RWPE1 (cell line): Measurements from ENCODE around the gene SPAG5.
A peak's percentile ranks its signal among the peaks of the same experiment; 100 is the strongest.
"Not testable (repeated sequence)": the region's sequence is repeated elsewhere in the genome, so short reads cannot be mapped to it uniquely, and the experiment has no call there.

Source experiments
- CTCF ChIA-PET: fragments of 350-600 bp; sonication (Branson Sonifier 250); formaldehyde crosslinking; extraction: SDS; loops from one replicate; lab custom pipeline; 2021; lab: Yijun Ruan, JAX
- POLR2A ChIA-PET: fragments of 400-600 bp; formaldehyde crosslinking; extraction: SDS; loops from one replicate; lab custom pipeline; 2020; ENCODE audit warnings: antibody characterized with exemption; ENCODE audit not compliant: low non-redundant PET; lab: Yijun Ruan, JAX
- DNase-seq: peaks from one replicate; pipeline ENCODE4 v3.0.0; 2012; ENCODE audit warnings: low spot score
- H3K27ac ChIP-seq: fragments of 450-650 bp; 2 replicates; pipeline ENCODE4 v1.5.1; 2017
- CTCF ChIP-seq: fragments of 450-650 bp; conservative IDR thresholded peaks from 2 replicates; pipeline ENCODE4 v1.5.1; 2017; ENCODE audit warnings: low read depth, mild to moderate bottlenecking

SPAG5 gene

GRCh38 chr17:28613931-28614381 is 15.1 kb upstream of the SPAG5 start, which contains the start of gene RSKR:
TSS of gene RSKR (minus strand) at chr17:28614185. CDS start at chr17:28614161, 24 bp downstream.
- ChIA-PET POLR2A (interaction anchor here (0.6 kb wide), 1 partner anchor 79 kb away, joined by 8 read pairs; no protein-coding TSS in a partner anchor), CTCF (interaction anchor here (0.6 to 1.9 kb wide), 4 partner anchors 14 to 26 kb away, joined by 3 to 5 read pairs (median 4); no protein-coding TSS in a partner anchor)
- DNase-seq: no peak
- TF ChIP-seq CTCF: no peak
- H3K27ac ChIP-seq: peak within 1 kb of the TSS; percentile 10; the same call in 1 of the 2 replicates

- H3K27ac ChIP-seq: 0 out of 2 replicates have a peak overlapping the region, but pooled peaks have one; percentile 10
- TF ChIP-seq CTCF: peak; percentile 63
- DNase-seq: no peak
- ChIA-PET POLR2A (no interaction called here), CTCF (interaction anchor here (0.6 to 1.9 kb wide), 6 partner anchors 8 to 27 kb away, joined by 3 to 5 read pairs (median 3); no protein-coding TSS in a partner anchor)
These were observed 14.4 kb upstream of the SPAG5 start for GRCh38 chr17:28612936-28613872.

GRCh38 chr17:28612531-28612930 is 13.7 kb upstream of the SPAG5 start:
- TF ChIP-seq CTCF: no peak
- CTCF ChIA-PET: interaction anchor here (0.7 to 1.9 kb wide), 4 partner anchors 9 to 18 kb away, joined by 3 to 5 read pairs (median 3); no protein-coding TSS in a partner anchor
- H3K27ac ChIP-seq: no peak overlapping the region
- POLR2A ChIA-PET: no interaction called here
- DNase-seq: no peak

- TF ChIP-seq CTCF: no peak
- CTCF ChIA-PET: no interaction called here
- POLR2A ChIA-PET: no interaction called here
- H3K27ac ChIP-seq: no peak overlapping the region
- DNase-seq: no peak
These were observed 11.6 kb upstream of the SPAG5 start for GRCh38 chr17:28610376-28610775.

GRCh38 chr17:28604031-28604430 is 5.2 kb upstream of the SPAG5 start:
- POLR2A ChIA-PET, H3K27ac ChIP-seq, CTCF ChIA-PET, DNase-seq: not testable (repeated sequence)

GRCh38 chr17:28599311-28600184 is 723 bp upstream of the SPAG5 start:
- H3K27ac ChIP-seq: peak overlapping the region; percentile 95
- no peak for TF ChIP-seq CTCF
- ChIA-PET POLR2A (no interaction called here), CTCF (interaction anchor here (0.7 to 1.4 kb wide), 2 partner anchors 14 to 17 kb away, joined by 3 to 5 read pairs; partner anchors contain the start of gene RSKR)
- peak; percentile 59 for DNase-seq
